Testis (tissue), 2 donors: Measurements from ENCODE around the gene SATB2.

Source experiments
- CTCF ChIP-seq, 3 experiments: fragments of 450-650 bp in 2 of 3; fragments of 200-600 bp in 1 of 3; sonication (generic) in 1 of 3; IDR thresholded peaks; one replicate each; pipeline ENCODE4 v1.5.1; 2016 to 2019; ENCODE audit warnings: antibody characterized with exemption in 3 of 3, mild to moderate bottlenecking in 2 of 3, moderate library complexity in 1 of 3
- POLR2A ChIP-seq: fragments of 450-650 bp; IDR thresholded peaks from one replicate; pipeline ENCODE4 v1.6.1; 2017; ENCODE audit warnings: antibody characterized with exemption, mild to moderate bottlenecking, moderate library complexity

DNA sequence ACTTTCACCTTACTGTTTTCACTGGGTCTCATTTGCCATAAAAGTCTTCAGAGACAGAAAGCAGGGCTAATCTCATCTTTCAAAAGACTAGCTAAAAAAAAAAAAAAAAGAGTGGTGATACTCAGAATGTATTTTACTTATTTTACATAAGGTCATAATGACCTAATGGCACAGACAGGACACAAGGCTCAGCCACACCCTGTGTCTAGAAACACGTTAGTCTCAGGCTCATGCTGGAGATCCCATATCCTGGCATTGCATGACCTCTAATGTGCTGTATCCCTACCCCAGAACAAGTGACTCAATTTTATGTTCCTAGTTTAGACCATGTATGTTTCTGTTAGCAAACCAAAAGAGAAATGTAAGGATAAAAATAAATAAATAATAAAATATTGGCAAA lies 115.4 kb downstream of the SATB2 start:
- TF ChIP-seq POLR2A (no peak), CTCF (IDR thresholded peaks at IDR 0.05) (no peak)
